Measurements from ENCODE around the gene BCL2L1. TPM values are rescaled to one million over a fixed set of nuclear protein-coding genes. Genes with fewer than 3 reads are reported as not detected.
"Not testable (repeated sequence)": the region's sequence is repeated elsewhere in the genome, so short reads cannot be mapped to it uniquely, and the experiment has no call there.

The BCL2L1 gene
- total RNA-seq, 2 experiments from 2014 or later: 107 to 121 TPM

GRCh38 chr20:31662372-31662854, 60.3 kb downstream of the BCL2L1 start:
- ATAC-seq: no peak
- ChIA-PET CTCF (interaction anchor here (0.8 to 7.2 kb wide), 15 partner anchors 12 to 121 kb away, joined by 3 to 161 read pairs (median 10); partner anchors contain the start of genes BCL2L1 and TPX2), POLR2A (interaction anchor here (0.5 to 2.1 kb wide), 4 partner anchors 9 to 218 kb away, joined by 3 to 26 read pairs (median 3); partner anchors contain the start of gene BCL2L1)
- Mint-ChIP-seq H3K27me3 (no peaks in the 10 kb centered on the region), H3K4me3 (peak overlapping the region; percentile 45), H3K9me3 (ENCODE audit: low read depth) (no peaks in the 10 kb centered on the region), H3K27ac (peak overlapping the region; percentile 89), H3K4me1 (peaks cover 51% of the 10 kb centered on the region), H3K36me3 (ENCODE audit: low read depth) (peaks cover 36% of the 10 kb centered on the region)
- intact Hi-C loops (cut with DNase I, micrococcal nuclease): loop anchor here in 1 of 2 experiments (2.0 kb wide), 1 partner anchor 28 kb away; no protein-coding TSS in a partner anchor
- no peak for DNase-seq

- Mint-ChIP-seq H3K27ac (peak overlapping the region; percentile 89), H3K4me3 (peak overlapping the region; percentile 45), H3K27me3 (no peaks in the 10 kb centered on the region), H3K36me3 (ENCODE audit: low read depth) (peaks cover 34% of the 10 kb centered on the region), H3K9me3 (ENCODE audit: low read depth) (no peaks in the 10 kb centered on the region), H3K4me1 (peaks cover 49% of the 10 kb centered on the region)
- peak; percentile 75 for ATAC-seq
- POLR2A ChIA-PET: interaction anchor here (0.5 to 2.1 kb wide), 7 partner anchors 9 to 218 kb away, joined by 3 to 26 read pairs (median 3); partner anchors contain the start of genes BCL2L1 and TPX2
- intact Hi-C loops (cut with DNase I, micrococcal nuclease): loop anchor here (1.0 to 2.0 kb wide), 5 partner anchors 27 to 219 kb away; partner anchors contain the start of gene TPX2 (in 1 of the 2)
- DNase-seq: peak; percentile 89
- CTCF ChIA-PET: interaction anchor here (0.5 to 7.2 kb wide), 28 partner anchors 8 to 1732 kb away, joined by 3 to 161 read pairs (median 4); partner anchors contain the start of genes BCL2L1 and TPX2
Observed at GRCh38 chr20:31661625-31662371, 60.9 kb downstream of the BCL2L1 start.

DNA sequence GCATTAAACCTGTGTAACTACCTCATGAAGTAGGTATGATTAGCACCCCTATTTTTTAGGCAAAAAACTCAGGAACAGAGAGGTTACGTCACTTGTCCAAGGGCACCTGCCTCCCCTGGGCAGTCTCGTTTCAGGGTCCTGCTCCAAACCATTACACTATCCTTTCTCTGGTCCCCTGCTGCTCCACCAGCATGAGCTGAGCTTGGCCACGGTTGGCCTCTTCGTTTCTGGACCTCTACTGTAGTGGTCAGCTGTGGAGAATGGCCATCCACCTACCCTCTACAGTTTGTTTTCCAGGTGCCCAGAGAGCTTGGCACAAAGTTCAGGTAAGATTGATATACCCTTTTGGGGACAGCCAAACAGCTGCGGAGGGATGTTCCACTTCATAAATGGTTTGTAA, 68.1 kb downstream of the BCL2L1 start:
- Mint-ChIP-seq H3K9me3 (ENCODE audit: low read depth) (no peaks in the 10 kb centered on the region), H3K4me3 (no peak overlapping the region), H3K36me3 (ENCODE audit: low read depth) (no peaks in the 10 kb centered on the region), H3K4me1 (peaks cover 1% of the 10 kb centered on the region), H3K27ac (no peak overlapping the region), H3K27me3 (no peaks in the 10 kb centered on the region)
- DNase-seq (no peak), ATAC-seq (no peak)
- ChIA-PET POLR2A (no interaction called here), CTCF (interaction anchor here (0.6 to 0.8 kb wide), 2 partner anchors 33 to 69 kb away, joined by 3 to 4 read pairs; no protein-coding TSS in a partner anchor)
- intact Hi-C loops (cut with DNase I, micrococcal nuclease): no loop called here

DNA sequence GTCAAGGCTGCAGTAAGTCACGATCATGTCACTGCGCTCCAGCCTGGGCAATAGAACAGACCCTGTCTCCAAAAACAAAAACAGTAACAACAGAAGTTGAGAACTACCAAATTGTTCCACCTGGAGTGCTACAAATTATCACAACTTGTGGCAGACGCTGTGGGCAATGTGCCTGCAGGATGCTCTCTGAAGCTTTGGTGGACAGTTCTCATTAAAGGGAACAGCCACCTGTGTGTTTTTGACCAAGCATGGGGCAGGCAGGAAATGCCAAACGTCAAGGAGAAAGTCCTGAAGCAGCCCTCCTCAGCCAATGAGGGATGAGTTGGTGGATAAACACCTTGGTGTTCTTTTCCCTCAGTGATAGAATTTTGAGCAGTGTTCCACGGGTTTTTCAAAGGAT, 69.1 kb downstream of the BCL2L1 start:
- no peaks in the 10 kb centered on the region for H3K9me3 Mint-ChIP-seq (ENCODE audit: low read depth)
- CTCF ChIA-PET: interaction anchor here (1.6 kb wide), 1 partner anchor 19 kb away, joined by 4 read pairs; no protein-coding TSS in a partner anchor
- H3K36me3 Mint-ChIP-seq (ENCODE audit: low read depth): no peaks in the 10 kb centered on the region
- H3K4me1 Mint-ChIP-seq: peaks cover 1% of the 10 kb centered on the region
- peaks cover 2% of the 10 kb centered on the region for H3K27me3 Mint-ChIP-seq
- no peak for DNase-seq
- POLR2A ChIA-PET: no interaction called here
- H3K4me3 Mint-ChIP-seq: no peak overlapping the region
- intact Hi-C loops (cut with DNase I, micrococcal nuclease): no loop called here
- no peak for ATAC-seq
- no peak overlapping the region for H3K27ac Mint-ChIP-seq

DNA sequence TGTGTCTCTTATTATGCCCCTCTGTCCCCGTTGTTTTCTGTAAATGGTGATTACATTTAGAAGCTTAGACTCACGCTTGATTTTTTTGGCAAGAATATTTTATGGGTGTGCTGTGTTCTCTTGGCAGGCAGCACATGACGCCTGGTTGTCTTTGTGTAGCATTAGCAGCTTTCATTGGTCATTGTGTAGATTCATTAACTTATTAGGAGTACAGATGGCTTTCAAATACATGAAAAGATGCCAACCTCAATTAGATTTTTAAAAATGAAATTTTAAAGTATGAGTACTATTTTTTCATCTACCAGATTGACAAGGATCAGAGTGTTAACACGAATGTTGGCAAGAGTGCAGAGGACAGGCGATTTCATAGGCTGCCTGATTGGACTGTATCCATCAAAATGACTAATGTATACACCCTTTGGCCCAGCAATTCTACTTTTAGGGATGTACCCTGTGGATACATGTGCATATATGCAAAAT, 69.7 kb downstream of the BCL2L1 start:
- no peak for ATAC-seq
- H3K9me3 Mint-ChIP-seq (ENCODE audit: low read depth): no peaks in the 10 kb centered on the region
- POLR2A ChIA-PET: no interaction called here
- no peak overlapping the region for H3K4me3 Mint-ChIP-seq
- H3K36me3 Mint-ChIP-seq (ENCODE audit: low read depth): no peaks in the 10 kb centered on the region
- H3K27ac Mint-ChIP-seq: no peak overlapping the region
- H3K27me3 Mint-ChIP-seq: peaks cover 2% of the 10 kb centered on the region
- H3K4me1 Mint-ChIP-seq: peaks cover 1% of the 10 kb centered on the region
- CTCF ChIA-PET: interaction anchor here (0.6 to 1.6 kb wide), 2 partner anchors 19 to 566 kb away, joined by 3 to 4 read pairs; no protein-coding TSS in a partner anchor
- intact Hi-C loops (cut with DNase I, micrococcal nuclease): no loop called here
- DNase-seq: no peak

DNA sequence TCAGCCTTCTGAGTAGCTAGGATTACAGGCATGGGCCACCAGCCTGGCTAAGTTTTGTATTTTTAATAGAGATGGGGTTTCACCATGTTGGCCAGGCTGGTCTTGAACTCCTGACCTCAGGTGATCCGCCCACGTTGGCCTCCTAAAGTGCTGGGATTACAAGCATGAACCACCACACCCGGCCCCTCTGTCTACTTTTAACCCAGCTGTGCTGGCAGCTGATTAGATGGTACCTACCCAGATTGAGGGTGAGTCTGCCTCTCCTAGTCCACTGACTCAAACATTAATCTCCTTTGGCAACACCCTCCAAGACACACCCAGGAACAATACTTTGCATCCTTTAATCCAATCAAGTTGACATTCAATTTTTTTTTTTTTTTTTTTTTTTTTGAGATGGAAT, 74.6 kb downstream of the BCL2L1 start:
- intact Hi-C loops (cut with DNase I, micrococcal nuclease); H3K27ac Mint-ChIP-seq; H3K4me3 Mint-ChIP-seq; H3K36me3 Mint-ChIP-seq (ENCODE audit: low read depth); POLR2A ChIA-PET; ATAC-seq; H3K4me1 Mint-ChIP-seq; H3K27me3 Mint-ChIP-seq; H3K9me3 Mint-ChIP-seq (ENCODE audit: low read depth); DNase-seq: not testable (repeated sequence)
- CTCF ChIA-PET: interaction anchor here (0.6 to 3.7 kb wide), 6 partner anchors 11 to 80 kb away, joined by 3 to 17 read pairs (median 4); no protein-coding TSS in a partner anchor

DNA sequence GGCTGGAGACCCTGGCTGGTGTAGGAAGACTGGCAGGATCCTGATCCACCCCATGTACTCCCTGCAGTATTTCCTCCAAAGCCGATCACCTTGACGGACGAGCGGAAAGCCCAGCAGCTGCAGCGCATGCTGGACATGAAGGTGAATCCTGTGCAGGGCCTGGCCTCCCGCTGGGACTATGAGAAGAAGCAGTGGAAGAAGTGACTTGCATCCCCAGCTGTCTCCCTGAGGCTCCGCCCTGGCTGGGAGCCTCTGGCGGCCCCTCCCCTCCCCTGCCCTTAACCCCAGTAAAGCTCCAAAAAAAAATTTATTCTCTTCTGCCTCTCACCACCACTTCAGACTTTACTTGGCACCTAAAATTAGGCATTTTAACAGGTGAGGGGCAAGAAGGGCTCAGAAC, 78.0 kb downstream of the BCL2L1 start:
- no peak overlapping the region for H3K4me3 Mint-ChIP-seq
- peaks cover 4% of the 10 kb centered on the region for H3K4me1 Mint-ChIP-seq
- CTCF ChIA-PET: interaction anchor here (0.5 to 2.6 kb wide), 4 partner anchors 11 to 220 kb away, joined by 3 to 12 read pairs (median 4); no protein-coding TSS in a partner anchor
- H3K9me3 Mint-ChIP-seq (ENCODE audit: low read depth): no peaks in the 10 kb centered on the region
- H3K36me3 Mint-ChIP-seq (ENCODE audit: low read depth): no peaks in the 10 kb centered on the region
- peaks cover 7% of the 10 kb centered on the region for H3K27me3 Mint-ChIP-seq
- intact Hi-C loops (cut with DNase I, micrococcal nuclease): no loop called here
- ATAC-seq (no peak), DNase-seq (no peak)
- POLR2A ChIA-PET: no interaction called here
- H3K27ac Mint-ChIP-seq: no peak overlapping the region

GRCh38 chr20:31643522-31643921, 79.1 kb downstream of the BCL2L1 start:
- CTCF ChIA-PET: interaction anchor here (0.6 to 2.6 kb wide), 3 partner anchors 10 to 80 kb away, joined by 3 to 12 read pairs (median 5); no protein-coding TSS in a partner anchor
- peaks cover 5% of the 10 kb centered on the region for H3K27me3 Mint-ChIP-seq

DNA sequence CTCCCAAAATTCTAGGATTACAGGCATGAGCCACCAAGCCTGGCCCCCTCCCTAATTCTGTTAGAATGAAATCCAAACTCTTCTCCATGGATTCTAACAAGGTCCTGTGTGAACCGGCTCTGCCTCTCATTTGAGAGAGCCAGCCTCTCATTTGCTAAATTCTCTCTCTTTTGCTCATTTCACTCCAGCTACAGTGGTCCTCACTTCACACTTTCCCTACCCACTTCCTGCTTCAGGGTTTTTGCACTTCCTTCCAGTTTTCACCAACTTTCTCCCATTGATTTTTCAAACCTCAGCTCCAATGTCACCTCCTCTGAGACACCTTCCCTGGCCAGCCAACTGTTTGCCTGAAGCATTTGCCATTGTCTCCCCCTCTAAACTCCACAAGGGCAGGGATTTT, 79.8 kb downstream of the BCL2L1 start:
- Mint-ChIP-seq H3K36me3 (ENCODE audit: low read depth) (no peaks in the 10 kb centered on the region), H3K27ac (no peak overlapping the region), H3K27me3 (peaks cover 5% of the 10 kb centered on the region), H3K4me1 (peaks cover 4% of the 10 kb centered on the region), H3K9me3 (ENCODE audit: low read depth) (no peaks in the 10 kb centered on the region), H3K4me3 (no peak overlapping the region)
- CTCF ChIA-PET: interaction anchor here (2.6 kb wide), 1 partner anchor 9 kb away, joined by 12 read pairs; no protein-coding TSS in a partner anchor
- intact Hi-C loops (cut with DNase I, micrococcal nuclease): no loop called here
- POLR2A ChIA-PET: no interaction called here
- ATAC-seq (no peak), DNase-seq (no peak)

More at GRCh38 chr20:31643522-31643921, 79.1 kb downstream of the BCL2L1 start:
- Mint-ChIP-seq H3K9me3 (ENCODE audit: low read depth) (no peaks in the 10 kb centered on the region), H3K36me3 (ENCODE audit: low read depth) (no peaks in the 10 kb centered on the region), H3K27ac (no peak overlapping the region), H3K4me3 (no peak overlapping the region), H3K4me1 (peaks cover 4% of the 10 kb centered on the region)
- POLR2A ChIA-PET: no interaction called here
- intact Hi-C loops (cut with DNase I, micrococcal nuclease): no loop called here
- ATAC-seq (no peak), DNase-seq (no peak)

- intact Hi-C loops (cut with DNase I, micrococcal nuclease): no loop called here
- DNase-seq (no peak), ATAC-seq (no peak)
- Mint-ChIP-seq H3K27ac (no peak overlapping the region), H3K4me1 (peaks cover 4% of the 10 kb centered on the region), H3K9me3 (ENCODE audit: low read depth) (no peaks in the 10 kb centered on the region), H3K27me3 (peaks cover 5% of the 10 kb centered on the region), H3K36me3 (ENCODE audit: low read depth) (no peaks in the 10 kb centered on the region), H3K4me3 (no peak overlapping the region)
- CTCF ChIA-PET: interaction anchor here (0.6 to 1.3 kb wide), 2 partner anchors 9 to 21 kb away, joined by 3 read pairs; no protein-coding TSS in a partner anchor
- POLR2A ChIA-PET: no interaction called here
Observed at GRCh38 chr20:31641391-31641790, 81.3 kb downstream of the BCL2L1 start.

GRCh38 chr20:31640259-31640658, 82.4 kb downstream of the BCL2L1 start:
- H3K4me3 Mint-ChIP-seq: no peak overlapping the region
- H3K27ac Mint-ChIP-seq: no peak overlapping the region
- peaks cover 5% of the 10 kb centered on the region for H3K27me3 Mint-ChIP-seq
- peaks cover 4% of the 10 kb centered on the region for H3K4me1 Mint-ChIP-seq
- no peaks in the 10 kb centered on the region for H3K9me3 Mint-ChIP-seq (ENCODE audit: low read depth)
- CTCF ChIA-PET: interaction anchor here (0.6 kb wide), 1 partner anchor 170 kb away, joined by 3 read pairs; no protein-coding TSS in a partner anchor
- intact Hi-C loops (cut with DNase I, micrococcal nuclease): no loop called here
- no peak for DNase-seq
- ATAC-seq: no peak
- POLR2A ChIA-PET: no interaction called here
- H3K36me3 Mint-ChIP-seq (ENCODE audit: low read depth): no peaks in the 10 kb centered on the region
